GM19025 (cell line): Measurements from ENCODE around the gene UBE2L3.
"Not testable (repeated sequence)": the region's sequence is repeated elsewhere in the genome, so short reads cannot be mapped to it uniquely, and the experiment has no call there.

Experiments
- ATAC-seq: cut with Tn5 transposase; IDR thresholded peaks from one replicate; pipeline ENCODE4 v1.9.1; 2021; ENCODE audit warnings: mild to moderate bottlenecking, low read depth, moderate library complexity; ENCODE audit not compliant: unreplicated experiment

The UBE2L3 gene

GRCh38 chr22:21570398-21570797 lies 2.9 kb downstream of the UBE2L3 start:
- no peak for ATAC-seq

GRCh38 chr22:21571679-21572078 lies 4.2 kb downstream of the UBE2L3 start:
- no peak for ATAC-seq

- ATAC-seq: no peak
Observed at GRCh38 chr22:21573293-21573734, 5.8 kb downstream of the UBE2L3 start.

- ATAC-seq: no peak
Observed at GRCh38 chr22:21573750-21574494, 6.4 kb downstream of the UBE2L3 start.

GRCh38 chr22:21579474-21579851 lies 11.9 kb downstream of the UBE2L3 start:
- ATAC-seq: no peak

GRCh38 chr22:21580623-21581007 lies 13.1 kb downstream of the UBE2L3 start:
- not testable (repeated sequence) for ATAC-seq

- ATAC-seq: not testable (repeated sequence)
Observed at GRCh38 chr22:21581009-21581713, 13.6 kb downstream of the UBE2L3 start.

GRCh38 chr22:21582801-21583740 lies 15.6 kb downstream of the UBE2L3 start:
- ATAC-seq: no peak

GRCh38 chr22:21585389-21585788 lies 17.9 kb downstream of the UBE2L3 start:
- ATAC-seq: no peak

- ATAC-seq: peak; percentile 76
Observed at GRCh38 chr22:21587803-21588611, 20.5 kb downstream of the UBE2L3 start.

GRCh38 chr22:21589396-21589795 lies 21.9 kb downstream of the UBE2L3 start:
- no peak for ATAC-seq

- ATAC-seq: no peak
Observed at GRCh38 chr22:21590809-21591641, 23.5 kb downstream of the UBE2L3 start.

GRCh38 chr22:21591695-21592094 lies 24.2 kb downstream of the UBE2L3 start:
- ATAC-seq: no peak

GRCh38 chr22:21592422-21592821 lies 24.9 kb downstream of the UBE2L3 start:
- no peak for ATAC-seq

GRCh38 chr22:21593406-21594232 lies 26.1 kb downstream of the UBE2L3 start:
- ATAC-seq: no peak

- no peak for ATAC-seq
Observed at GRCh38 chr22:21594865-21595452, 27.4 kb downstream of the UBE2L3 start.

GRCh38 chr22:21596356-21597135 lies 29.0 kb downstream of the UBE2L3 start:
- ATAC-seq: not testable (repeated sequence)
